ENCODE data around the gene IQSEC3.
"Not testable (repeated sequence)": the region's sequence is repeated elsewhere in the genome, so short reads cannot be mapped to it uniquely, and the experiment has no call there.

The IQSEC3 gene

DNA sequence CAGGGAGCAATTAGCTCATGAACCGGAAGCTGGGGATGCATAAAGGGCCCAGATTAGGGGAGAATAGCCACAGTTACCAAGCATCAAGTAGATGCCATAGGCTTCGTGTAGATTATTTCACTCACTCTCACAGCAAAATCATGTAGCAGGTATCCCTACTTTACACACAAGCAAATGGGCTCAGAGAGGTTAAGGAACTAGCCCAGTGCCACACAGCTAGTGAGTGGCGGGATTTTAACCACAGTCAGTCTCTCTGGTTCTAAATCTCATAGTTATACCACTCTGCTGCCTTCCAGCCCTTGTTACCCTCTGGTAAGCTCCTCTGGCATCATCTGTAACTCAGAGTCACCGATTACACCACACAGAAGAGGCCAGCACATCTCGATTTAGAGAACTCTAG is 49.0 kb downstream of the IQSEC3 start:
- DNase-seq = no peak

DNA sequence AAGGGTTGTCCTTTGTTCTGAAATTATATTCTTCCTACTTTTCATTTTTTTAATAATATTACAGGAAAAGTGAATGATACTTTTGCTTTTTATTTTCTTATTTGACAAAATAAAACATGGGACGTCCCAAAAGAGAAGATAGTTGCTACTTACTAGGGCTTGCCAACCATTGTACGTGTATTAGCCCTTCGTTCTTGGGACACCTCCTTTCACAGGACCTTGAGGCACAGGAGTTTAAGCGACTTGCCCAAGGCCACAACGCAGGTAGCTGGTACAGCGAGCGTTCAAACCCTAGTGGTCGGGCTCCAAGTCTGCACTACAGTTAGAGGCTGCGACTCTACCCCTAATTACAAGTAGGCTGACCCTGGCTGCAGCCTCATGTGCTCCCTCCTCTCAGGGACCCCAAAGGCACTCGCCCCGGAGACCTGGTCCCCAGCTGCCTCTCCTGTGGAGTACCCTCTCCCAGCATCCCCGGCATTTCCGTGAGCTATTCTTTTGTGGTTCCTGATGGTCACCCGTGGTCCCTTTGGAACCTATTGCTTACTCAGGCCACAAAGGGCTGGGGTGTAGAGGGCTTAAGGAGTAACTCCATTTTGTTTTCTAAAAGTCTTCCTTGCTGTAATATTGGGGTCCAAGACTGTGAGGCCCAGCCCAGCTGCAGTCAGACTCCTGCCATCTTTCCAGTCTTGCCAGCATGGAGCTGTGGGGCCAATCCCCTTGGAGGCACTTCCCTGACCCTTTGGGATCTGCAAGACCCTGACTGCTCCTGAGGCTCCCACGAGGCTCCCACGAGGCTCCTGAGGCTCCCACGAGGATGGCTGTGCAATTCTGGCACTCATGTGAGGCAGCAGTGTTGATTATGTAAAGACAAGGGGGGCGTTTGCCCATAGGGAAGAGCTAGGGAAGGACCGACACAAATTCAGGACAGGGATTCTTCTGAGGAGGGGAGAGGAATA is 49.7 kb downstream of the IQSEC3 start:
- no peak for DNase-seq

DNA sequence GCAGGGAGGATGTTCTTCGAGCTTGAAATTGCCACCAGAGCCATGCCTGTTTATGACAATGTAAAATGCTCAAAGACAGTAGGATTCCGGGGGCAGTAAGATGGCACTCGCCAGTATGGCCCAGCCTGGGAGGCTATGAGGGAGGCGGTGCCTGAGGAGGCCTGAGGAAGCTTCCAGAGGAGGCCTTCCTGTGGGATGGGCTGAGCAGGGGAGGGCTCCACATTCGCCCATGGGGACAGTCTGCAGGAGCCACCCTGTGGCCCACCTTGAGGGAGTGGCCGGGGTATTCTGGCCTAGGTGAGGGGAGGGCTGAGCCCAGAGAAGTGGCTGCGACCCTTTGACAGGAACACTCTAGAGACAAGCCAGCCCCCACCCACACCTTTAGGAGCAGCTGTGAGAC is 50.7 kb downstream of the IQSEC3 start:
- no peak for DNase-seq

GRCh38 chr12:117816-118345 is 51.3 kb downstream of the IQSEC3 start:
- DNase-seq = no peak

GRCh38 chr12:118591-118990 is 52.0 kb downstream of the IQSEC3 start:
- DNase-seq = no peak

DNA sequence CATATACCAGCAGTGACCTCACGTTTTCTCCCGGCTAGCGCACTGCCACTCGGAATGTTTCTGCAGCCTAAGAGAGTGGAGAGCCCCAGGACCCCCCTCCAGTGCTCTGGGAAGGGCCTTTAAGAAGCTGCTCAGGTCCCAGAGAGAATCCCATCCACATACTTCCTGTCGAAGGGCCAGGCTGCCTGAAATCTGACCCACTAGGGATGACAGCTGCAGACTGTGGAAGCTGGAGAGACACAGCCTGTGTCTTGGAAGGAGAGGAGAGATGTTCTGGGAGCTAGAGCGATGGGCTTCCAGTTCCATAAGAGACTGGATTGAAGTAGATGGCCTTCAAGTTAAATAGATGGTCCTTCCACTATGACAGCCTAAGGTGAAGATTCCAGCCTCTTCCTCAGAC is 54.4 kb downstream of the IQSEC3 start:
- DNase-seq = no peak

DNA sequence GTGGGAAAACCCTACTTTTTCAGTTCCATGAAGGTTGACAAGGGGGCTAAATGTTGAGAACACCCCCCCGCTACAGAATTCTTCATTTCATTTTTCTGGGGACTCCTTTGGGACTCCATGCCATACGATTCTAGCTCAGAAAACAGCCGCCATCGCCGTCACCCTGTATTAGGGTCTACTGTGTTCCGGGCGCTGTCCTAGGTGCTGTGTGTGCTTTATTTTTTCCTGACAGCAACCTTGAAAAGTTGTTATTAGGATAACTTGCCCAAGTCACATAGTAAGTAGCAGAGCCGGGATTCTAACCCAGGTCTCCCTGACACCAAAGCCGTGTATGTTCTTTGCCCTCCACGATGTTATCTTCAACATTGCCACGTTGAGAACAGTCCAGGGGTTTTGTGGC is 55.1 kb downstream of the IQSEC3 start:
- no peak for DNase-seq

DNA sequence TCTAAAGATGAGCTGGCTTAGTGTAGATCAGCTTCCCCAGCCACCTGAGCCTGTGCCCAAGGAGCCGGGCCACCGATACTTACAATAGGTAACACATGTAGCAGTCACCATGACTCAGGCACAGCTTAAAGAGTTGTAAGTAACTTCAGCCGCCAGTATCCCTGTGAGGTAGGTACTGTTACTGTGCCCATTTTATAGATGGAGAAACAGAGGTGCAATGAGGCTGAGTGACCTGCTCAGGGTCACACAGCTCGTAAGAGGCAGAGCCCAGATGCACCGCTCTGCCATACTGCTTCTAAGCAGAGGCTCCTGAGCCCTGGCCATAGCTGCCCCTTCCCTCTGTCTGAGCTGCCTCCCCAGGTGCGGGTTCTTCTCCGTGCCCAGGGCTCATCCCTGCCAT is 58.5 kb downstream of the IQSEC3 start:
- DNase-seq = no peak

DNA sequence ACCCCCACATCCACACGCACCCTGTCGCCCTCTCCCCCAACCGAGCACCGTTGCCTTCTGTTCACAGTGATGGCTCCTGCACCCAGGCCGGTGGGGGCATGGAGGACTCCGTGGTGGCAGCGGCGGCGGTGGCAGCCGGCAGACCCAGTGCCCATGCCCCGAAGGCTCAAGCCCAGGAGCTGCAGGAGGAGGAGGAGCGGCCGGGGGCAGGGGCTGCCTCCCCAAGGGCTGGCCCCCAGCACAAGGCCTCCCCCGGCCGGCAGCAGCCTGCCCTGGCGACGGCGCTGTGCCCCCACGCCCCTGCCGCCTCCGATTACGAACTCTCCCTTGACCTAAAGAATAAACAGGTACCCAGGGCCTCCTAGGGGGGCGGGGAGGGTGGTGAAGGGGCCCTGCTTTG is 59.0 kb downstream of the IQSEC3 start:
- no peak for DNase-seq

DNA sequence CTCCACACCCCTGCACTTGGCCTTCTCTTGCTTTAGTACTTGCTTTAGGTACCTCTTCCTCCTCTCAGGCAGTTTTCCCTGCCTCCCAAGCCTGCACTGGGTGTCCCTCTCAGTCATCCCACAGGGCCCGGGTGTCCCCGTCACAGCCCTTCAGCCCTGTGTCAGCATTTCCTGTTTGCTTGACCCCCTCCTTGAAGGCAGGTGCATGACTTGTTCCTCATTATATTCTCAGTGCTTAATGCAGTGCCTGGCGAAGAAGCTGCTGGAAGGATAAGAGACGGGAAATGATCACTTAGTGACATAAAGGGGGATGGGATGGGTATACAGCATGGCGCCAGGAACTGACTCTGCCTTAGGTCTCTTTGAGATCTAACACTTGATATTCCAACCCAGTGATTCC is 61.5 kb downstream of the IQSEC3 start:
- no peak for DNase-seq

DNA sequence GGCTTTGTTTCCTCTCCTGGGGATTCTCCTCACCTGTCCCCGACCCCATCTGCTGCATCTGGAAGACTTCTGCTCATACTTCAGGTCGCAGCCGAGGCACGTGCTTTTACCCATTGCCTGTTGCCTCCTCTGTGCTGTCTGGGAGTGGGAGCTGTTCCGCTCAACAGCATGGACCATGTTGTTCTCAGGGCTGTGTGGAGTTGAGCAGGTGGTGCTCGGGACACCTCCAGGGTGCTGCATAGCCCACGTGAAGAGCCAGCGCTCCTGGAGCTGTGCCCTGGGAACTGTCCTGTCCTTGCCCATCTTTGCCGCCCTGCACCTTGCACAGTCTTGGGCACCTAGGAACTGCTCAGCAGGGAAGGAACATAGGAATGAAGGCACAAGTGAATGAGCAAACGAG is 62.4 kb downstream of the IQSEC3 start:
- DNase-seq = no peak

DNA sequence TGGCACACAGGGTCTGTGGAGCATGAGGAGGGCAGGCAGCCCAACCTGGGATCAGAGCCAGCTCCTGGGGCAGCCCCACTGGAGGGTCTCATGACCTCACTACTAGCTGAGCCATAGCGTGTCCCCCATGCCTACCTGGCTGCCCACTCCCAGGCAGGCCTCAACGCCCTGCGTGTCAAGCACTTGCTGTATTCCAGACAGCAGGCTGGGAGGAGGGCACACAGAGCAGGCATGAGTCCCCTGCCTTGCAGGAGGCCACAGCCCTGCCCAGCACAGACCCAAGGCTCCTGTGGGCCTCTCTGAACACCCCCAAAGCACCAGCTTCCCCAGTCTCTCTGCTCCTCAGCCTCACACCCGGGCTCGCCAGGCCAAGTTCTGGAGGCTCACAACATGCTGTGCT is 64.0 kb downstream of the IQSEC3 start:
- DNase-seq = no peak

GRCh38 chr12:131008-131407 is 64.4 kb downstream of the IQSEC3 start:
- no peak for DNase-seq

- no peak for DNase-seq
Measured at GRCh38 chr12:131732-132495, 65.3 kb downstream of the IQSEC3 start.

GRCh38 chr12:133616-134232 is 67.2 kb downstream of the IQSEC3 start:
- DNase-seq = not testable (repeated sequence)

- DNase-seq = no peak
Measured at GRCh38 chr12:135138-135537, 68.6 kb downstream of the IQSEC3 start.

DNA sequence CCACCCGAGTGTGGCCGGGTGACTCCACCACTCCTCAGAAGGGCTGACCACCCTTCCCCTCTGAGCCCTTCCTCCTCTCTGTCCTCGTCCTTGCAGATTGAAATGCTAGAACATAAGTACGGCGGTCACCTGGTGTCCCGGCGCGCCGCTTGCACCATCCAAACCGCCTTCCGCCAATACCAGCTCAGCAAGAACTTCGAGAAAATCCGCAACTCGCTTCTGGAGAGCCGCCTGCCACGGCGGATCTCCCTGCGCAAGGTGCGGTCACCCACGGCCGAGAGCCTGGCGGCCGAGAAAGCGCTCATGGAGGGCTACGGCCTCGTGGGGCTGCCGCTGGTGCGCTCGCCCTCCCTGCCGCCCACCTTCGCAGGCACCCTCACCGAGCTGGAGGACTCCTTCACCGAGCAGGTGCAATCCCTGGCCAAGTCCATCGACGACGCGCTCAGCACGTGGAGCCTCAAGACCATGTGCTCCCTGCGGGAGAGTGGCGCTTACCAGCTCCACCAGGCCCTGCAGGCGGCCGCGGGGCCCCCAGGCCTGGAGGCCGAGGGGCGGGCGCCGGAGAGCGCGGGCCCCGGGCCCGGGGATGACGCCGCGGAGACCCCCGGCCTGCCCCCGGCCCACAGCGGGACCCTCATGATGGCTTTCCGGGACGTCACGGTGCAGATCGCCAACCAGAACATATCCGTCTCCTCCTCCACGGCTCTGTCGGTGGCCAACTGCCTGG is 71.8 kb downstream of the IQSEC3 start:
- DNase-seq = no peak

DNA sequence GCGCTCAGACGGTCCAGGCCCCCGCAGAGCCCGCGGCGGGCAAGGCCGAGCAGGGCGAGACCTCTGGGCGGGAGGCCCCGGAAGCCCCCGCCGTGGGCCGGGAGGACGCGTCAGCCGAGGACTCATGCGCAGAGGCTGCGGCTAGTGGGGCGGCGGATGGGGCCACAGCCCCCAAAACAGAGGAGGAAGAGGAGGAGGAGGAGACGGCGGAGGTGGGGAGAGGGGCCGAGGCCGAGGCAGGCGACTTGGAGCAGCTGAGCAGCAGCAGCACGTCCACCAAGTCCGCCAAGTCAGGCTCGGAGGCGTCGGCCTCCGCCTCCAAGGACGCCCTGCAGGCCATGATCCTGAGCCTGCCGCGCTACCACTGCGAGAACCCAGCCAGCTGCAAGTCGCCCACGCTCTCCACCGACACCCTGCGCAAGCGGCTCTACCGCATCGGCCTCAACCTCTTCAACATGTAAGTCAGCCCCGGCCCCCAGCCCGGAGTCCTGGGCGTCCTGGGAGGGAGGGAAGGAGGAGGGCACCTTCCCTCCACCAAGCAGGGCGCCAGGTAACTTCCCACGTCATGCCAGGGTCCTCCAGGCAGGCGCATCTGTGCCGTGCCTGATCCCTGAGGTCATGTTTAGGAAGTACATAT is 72.4 kb downstream of the IQSEC3 start:
- DNase-seq = no peak

GRCh38 chr12:139585-139984 is 73.0 kb downstream of the IQSEC3 start:
- DNase-seq = no peak

DNA sequence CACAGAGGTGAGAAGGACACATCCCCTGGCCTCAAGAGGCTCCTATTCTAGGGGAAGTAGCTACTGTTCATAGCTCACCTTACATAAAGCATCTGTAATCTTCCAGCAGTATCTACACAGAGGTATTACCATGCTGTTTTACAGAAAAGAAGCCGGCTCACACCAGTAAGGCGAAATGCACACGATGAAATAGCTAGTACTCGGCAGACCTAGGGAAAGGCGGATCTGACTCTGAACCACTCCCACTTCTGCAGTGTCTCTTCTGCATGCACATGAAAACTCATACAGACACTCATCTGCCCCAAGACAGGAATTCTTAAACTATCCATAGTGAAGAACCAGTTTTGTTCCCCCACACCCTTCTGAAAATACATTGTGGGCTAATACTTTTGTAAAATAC is 73.6 kb downstream of the IQSEC3 start:
- no peak for DNase-seq

DNA sequence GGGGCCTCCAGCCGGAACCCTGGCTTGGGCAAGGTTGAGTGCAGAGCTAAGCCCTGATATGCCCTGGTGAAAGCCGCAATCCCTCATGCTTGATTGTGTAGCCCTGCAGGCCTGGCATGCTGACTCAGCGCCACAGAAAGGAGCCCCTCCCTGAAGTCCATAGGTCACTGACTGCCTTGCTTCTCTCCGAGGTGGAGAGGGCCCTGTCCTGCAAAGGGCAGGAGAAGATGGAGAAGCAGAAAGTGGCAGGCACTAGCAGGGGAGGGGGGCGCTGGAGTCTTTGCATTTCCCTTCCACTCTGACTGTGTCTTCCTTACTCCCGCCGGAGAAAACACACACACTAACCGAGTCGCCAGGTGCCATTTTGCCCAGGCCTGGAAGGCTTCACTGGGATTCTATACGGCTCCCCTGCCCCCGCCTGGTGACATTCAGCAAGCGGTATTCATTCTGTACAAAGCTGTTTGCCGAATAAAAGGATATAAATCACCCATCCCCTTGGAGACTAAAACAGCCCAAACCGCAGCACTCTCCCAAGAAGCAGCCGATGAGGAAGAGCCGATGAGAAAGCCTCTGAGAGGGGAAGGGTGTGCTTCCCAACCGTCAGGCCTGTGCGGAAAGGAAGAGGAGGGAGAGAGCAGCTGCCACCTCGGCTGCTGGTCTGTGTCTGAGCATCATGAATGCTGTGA is 77.5 kb downstream of the IQSEC3 start:
- no peak for DNase-seq
